ENCODE results near the gene KAZN.

Gene KAZN

DNA sequence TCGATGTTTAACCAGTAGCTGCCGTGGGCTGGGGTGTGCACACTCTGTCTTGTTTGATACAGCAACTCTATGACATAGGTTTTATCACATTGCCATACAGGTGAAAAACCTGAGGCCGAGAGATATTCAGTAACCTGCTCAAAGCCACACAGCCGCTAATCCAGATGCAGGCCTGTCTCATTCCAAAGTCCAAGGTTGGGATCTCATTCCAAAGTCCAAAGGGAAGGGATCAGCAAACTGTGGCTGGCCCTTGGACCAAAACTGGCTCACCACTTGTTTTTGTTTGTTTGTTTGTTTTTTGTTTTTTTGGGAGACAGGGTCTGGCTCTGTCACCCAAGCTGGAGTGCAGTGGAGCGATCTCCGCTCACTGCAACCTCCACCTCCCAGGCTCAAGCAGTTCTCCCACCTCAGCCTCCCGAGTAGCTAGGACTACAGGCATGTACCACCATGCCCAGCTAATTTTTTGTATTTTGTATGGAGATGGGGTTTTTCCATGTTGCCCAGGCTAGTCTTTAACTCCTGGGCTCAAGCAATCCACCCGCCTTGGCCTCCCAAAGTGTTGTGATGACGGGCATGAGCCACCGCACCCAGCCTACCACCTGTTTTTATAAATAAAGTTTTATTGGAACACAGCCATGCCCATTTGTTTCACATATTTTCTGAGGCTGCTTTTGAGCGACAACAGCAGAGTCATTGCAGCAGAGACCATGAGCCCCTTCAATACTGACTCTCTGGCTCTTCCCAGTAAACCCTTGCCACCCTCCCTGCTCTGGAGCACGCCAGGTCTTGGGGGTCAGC, 391.6 kb downstream of the KAZN start:
- Histone ChIP-seq H3K36me3 (ENCODE audit: control insufficient read depth, insufficient read depth, low read length) (peaks cover 3% of the 10 kb centered on the region), H3K4me1 (ENCODE audit: control insufficient read depth, insufficient read depth, low read length) (no peaks in the 10 kb centered on the region), H3K9me3 (ENCODE audit: control insufficient read depth, insufficient read depth, low read length) (no peaks in the 10 kb centered on the region), H3K4me3 (ENCODE audit: low read depth, low read length) (no peak overlapping the region), H3K27me3 (ENCODE audit: control insufficient read depth, insufficient read depth, low read length) (no peaks in the 10 kb centered on the region), H3K9ac (ENCODE audit: low read depth, low read length) (no peak overlapping the region)

- Histone ChIP-seq H3K9ac (ENCODE audit: low read depth, low read length) (no peak overlapping the region), H3K9me3 (ENCODE audit: control insufficient read depth, insufficient read depth, low read length) (no peaks in the 10 kb centered on the region), H3K27me3 (ENCODE audit: control insufficient read depth, insufficient read depth, low read length) (no peaks in the 10 kb centered on the region), H3K4me1 (ENCODE audit: control insufficient read depth, insufficient read depth, low read length) (no peaks in the 10 kb centered on the region), H3K4me3 (ENCODE audit: low read depth, low read length) (no peak overlapping the region), H3K36me3 (ENCODE audit: control insufficient read depth, insufficient read depth, low read length) (peaks cover 1% of the 10 kb centered on the region)
Measured at GRCh38 chr1:14993414-14993813, 394.9 kb downstream of the KAZN start.

- Histone ChIP-seq H3K4me1 (ENCODE audit: control insufficient read depth, insufficient read depth, low read length) (no peaks in the 10 kb centered on the region), H3K36me3 (ENCODE audit: control insufficient read depth, insufficient read depth, low read length) (no peaks in the 10 kb centered on the region), H3K9me3 (ENCODE audit: control insufficient read depth, insufficient read depth, low read length) (no peaks in the 10 kb centered on the region), H3K4me3 (ENCODE audit: low read depth, low read length) (no peak overlapping the region), H3K9ac (ENCODE audit: low read depth, low read length) (no peak overlapping the region), H3K27me3 (ENCODE audit: control insufficient read depth, insufficient read depth, low read length) (no peaks in the 10 kb centered on the region)
Measured at GRCh38 chr1:14994148-14994547, 395.7 kb downstream of the KAZN start.

GRCh38 chr1:14994841-14995437, 396.5 kb downstream of the KAZN start:
- Histone ChIP-seq H3K9ac (ENCODE audit: low read depth, low read length) (no peak overlapping the region), H3K4me1 (ENCODE audit: control insufficient read depth, insufficient read depth, low read length) (no peaks in the 10 kb centered on the region), H3K9me3 (ENCODE audit: control insufficient read depth, insufficient read depth, low read length) (no peaks in the 10 kb centered on the region), H3K27me3 (ENCODE audit: control insufficient read depth, insufficient read depth, low read length) (no peaks in the 10 kb centered on the region), H3K4me3 (ENCODE audit: low read depth, low read length) (no peak overlapping the region), H3K36me3 (ENCODE audit: control insufficient read depth, insufficient read depth, low read length) (no peaks in the 10 kb centered on the region)

GRCh38 chr1:14996133-14997050, 397.9 kb downstream of the KAZN start:
- Histone ChIP-seq H3K4me3 (ENCODE audit: low read depth, low read length) (no peak overlapping the region), H3K36me3 (ENCODE audit: control insufficient read depth, insufficient read depth, low read length) (no peaks in the 10 kb centered on the region), H3K9me3 (ENCODE audit: control insufficient read depth, insufficient read depth, low read length) (no peaks in the 10 kb centered on the region), H3K9ac (ENCODE audit: low read depth, low read length) (no peak overlapping the region), H3K27me3 (ENCODE audit: control insufficient read depth, insufficient read depth, low read length) (no peaks in the 10 kb centered on the region), H3K4me1 (ENCODE audit: control insufficient read depth, insufficient read depth, low read length) (no peaks in the 10 kb centered on the region)

DNA sequence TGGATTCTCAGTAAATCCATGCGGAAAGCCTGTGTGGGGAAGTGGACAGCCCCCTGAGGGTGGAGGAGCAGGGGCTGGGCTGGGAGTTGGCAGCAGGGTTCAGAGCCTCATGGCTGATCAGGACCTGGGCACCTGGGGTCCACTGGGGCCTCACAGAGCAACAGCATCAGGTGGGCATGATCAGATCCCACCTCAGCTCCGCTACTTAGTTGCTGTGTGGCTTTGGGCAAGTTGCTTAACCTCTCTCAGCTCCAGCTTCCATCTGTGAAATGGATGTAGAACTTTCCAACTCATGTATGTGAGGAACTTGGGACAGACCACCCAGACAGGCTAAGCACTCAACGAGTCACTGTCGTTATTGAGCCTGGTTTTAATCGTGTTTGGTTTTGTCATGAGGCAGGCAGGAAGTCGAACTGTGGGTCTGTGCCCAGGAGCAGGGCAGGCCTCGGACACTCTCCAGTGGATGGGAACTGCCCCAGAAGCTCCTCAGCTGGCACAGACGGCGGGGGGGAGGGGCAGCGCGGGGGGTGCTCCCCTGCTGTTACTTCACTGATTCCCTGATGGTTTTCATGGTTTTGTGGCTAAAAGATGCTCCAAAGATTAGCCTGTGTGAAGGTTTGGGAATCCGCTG, 399.3 kb downstream of the KAZN start:
- Histone ChIP-seq H3K9ac (ENCODE audit: low read depth, low read length) (no peak overlapping the region), H3K27me3 (ENCODE audit: control insufficient read depth, insufficient read depth, low read length) (no peaks in the 10 kb centered on the region), H3K4me1 (ENCODE audit: control insufficient read depth, insufficient read depth, low read length) (no peaks in the 10 kb centered on the region), H3K36me3 (ENCODE audit: control insufficient read depth, insufficient read depth, low read length) (no peaks in the 10 kb centered on the region), H3K4me3 (ENCODE audit: low read depth, low read length) (no peak overlapping the region), H3K9me3 (ENCODE audit: control insufficient read depth, insufficient read depth, low read length) (no peaks in the 10 kb centered on the region)

DNA sequence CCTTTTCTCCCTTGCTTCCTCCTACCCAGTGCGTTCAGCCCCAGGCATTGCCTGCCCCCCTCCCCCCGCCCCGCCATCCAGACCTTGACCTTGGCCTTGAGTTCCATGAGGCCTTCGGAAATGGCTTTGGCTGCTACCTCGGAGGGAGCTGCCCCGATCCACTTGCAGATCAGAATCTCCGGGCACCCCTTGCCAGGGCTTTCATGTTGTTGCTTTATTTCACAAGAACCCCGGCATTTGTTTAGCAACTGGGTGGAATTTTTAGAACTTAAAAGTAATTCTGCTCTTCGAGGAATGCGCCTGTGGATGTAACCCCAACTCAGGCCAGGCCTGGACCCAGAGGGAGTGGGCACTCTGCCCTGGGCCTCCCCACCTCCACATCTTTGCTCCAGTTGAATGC, 401.0 kb downstream of the KAZN start:
- Histone ChIP-seq H3K27me3 (ENCODE audit: control insufficient read depth, insufficient read depth, low read length) (no peaks in the 10 kb centered on the region), H3K4me3 (ENCODE audit: low read depth, low read length) (no peak overlapping the region), H3K9ac (ENCODE audit: low read depth, low read length) (no peak overlapping the region), H3K36me3 (ENCODE audit: control insufficient read depth, insufficient read depth, low read length) (no peaks in the 10 kb centered on the region), H3K4me1 (ENCODE audit: control insufficient read depth, insufficient read depth, low read length) (no peaks in the 10 kb centered on the region), H3K9me3 (ENCODE audit: control insufficient read depth, insufficient read depth, low read length) (no peaks in the 10 kb centered on the region)

- Histone ChIP-seq H3K4me1 (ENCODE audit: control insufficient read depth, insufficient read depth, low read length) (no peaks in the 10 kb centered on the region), H3K9ac (ENCODE audit: low read depth, low read length) (no peak overlapping the region), H3K36me3 (ENCODE audit: control insufficient read depth, insufficient read depth, low read length) (no peaks in the 10 kb centered on the region), H3K4me3 (ENCODE audit: low read depth, low read length) (no peak overlapping the region), H3K9me3 (ENCODE audit: control insufficient read depth, insufficient read depth, low read length) (no peaks in the 10 kb centered on the region), H3K27me3 (ENCODE audit: control insufficient read depth, insufficient read depth, low read length) (no peaks in the 10 kb centered on the region)
Measured at GRCh38 chr1:15000030-15000429, 401.5 kb downstream of the KAZN start.

DNA sequence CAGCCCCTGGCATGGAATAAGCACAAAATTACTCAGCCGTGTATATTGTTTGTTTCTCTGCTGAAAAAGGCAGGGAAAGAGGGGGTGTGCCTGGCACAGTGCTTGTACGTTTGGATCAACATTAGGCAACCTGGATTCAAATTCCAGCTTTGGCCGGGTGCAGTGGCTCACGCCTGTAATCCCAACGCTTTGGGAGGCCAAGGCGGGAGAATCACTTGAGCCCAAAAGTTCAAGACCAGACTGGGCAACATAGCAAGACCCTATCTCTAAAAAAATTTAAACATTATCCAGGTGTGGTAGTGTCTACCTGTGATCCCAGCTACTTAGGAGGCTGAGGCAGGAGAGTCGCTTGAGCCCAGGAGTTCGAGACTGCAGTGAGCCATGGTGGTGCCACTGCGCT, 402.2 kb downstream of the KAZN start:
- H3K27me3 ChIP-seq (ENCODE audit: control insufficient read depth, insufficient read depth, low read length): no peaks in the 10 kb centered on the region
- no peak overlapping the region for H3K9ac ChIP-seq (ENCODE audit: low read depth, low read length)
- no peaks in the 10 kb centered on the region for H3K36me3 ChIP-seq (ENCODE audit: control insufficient read depth, insufficient read depth, low read length)
- no peaks in the 10 kb centered on the region for H3K9me3 ChIP-seq (ENCODE audit: control insufficient read depth, insufficient read depth, low read length)
- no peaks in the 10 kb centered on the region for H3K4me1 ChIP-seq (ENCODE audit: control insufficient read depth, insufficient read depth, low read length)
- H3K4me3 ChIP-seq (ENCODE audit: low read depth, low read length): no peak overlapping the region

GRCh38 chr1:15001317-15001915, 402.9 kb downstream of the KAZN start:
- Histone ChIP-seq H3K4me1 (ENCODE audit: control insufficient read depth, insufficient read depth, low read length) (no peaks in the 10 kb centered on the region), H3K27me3 (ENCODE audit: control insufficient read depth, insufficient read depth, low read length) (no peaks in the 10 kb centered on the region), H3K9me3 (ENCODE audit: control insufficient read depth, insufficient read depth, low read length) (no peaks in the 10 kb centered on the region), H3K36me3 (ENCODE audit: control insufficient read depth, insufficient read depth, low read length) (no peaks in the 10 kb centered on the region), H3K9ac (ENCODE audit: low read depth, low read length) (no peak overlapping the region), H3K4me3 (ENCODE audit: low read depth, low read length) (no peak overlapping the region)

DNA sequence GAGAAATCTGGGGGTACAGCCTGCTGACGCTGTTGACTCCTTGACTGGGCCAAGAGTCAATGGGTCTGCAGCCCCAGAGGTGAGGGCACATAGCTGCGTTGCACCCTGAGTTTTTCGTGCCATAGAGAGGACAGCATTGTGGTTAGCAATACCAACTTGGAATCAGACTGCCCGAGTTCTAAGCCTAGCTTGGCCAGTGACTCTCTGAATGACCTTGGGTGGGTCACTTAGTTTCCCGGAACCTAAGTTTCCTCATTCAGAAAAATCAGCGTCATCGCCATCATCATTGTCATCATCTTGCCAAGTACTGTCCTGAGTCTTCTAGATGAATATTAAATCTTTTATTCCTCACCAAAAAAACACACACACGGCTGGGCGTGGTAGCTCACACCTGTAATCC, 403.8 kb downstream of the KAZN start:
- Histone ChIP-seq H3K27me3 (ENCODE audit: control insufficient read depth, insufficient read depth, low read length) (no peaks in the 10 kb centered on the region), H3K36me3 (ENCODE audit: control insufficient read depth, insufficient read depth, low read length) (no peaks in the 10 kb centered on the region), H3K9ac (ENCODE audit: low read depth, low read length) (no peak overlapping the region), H3K4me3 (ENCODE audit: low read depth, low read length) (no peak overlapping the region), H3K9me3 (ENCODE audit: control insufficient read depth, insufficient read depth, low read length) (no peaks in the 10 kb centered on the region), H3K4me1 (ENCODE audit: control insufficient read depth, insufficient read depth, low read length) (no peaks in the 10 kb centered on the region)
